NCI-H2171 (cell line): ENCODE data around the gene ADCY2.
"Not testable (repeated sequence)": the region's sequence is repeated elsewhere in the genome, so short reads cannot be mapped to it uniquely, and the experiment has no call there.

Source experiments
- DNase-seq: peaks from one replicate; lab custom pipeline; 2025; lab: John Stamatoyannopoulos, UW

The ADCY2 gene

GRCh38 chr5:7395432-7395946 lies 449 bp upstream of the ADCY2 start:
- no peak for DNase-seq

DNA sequence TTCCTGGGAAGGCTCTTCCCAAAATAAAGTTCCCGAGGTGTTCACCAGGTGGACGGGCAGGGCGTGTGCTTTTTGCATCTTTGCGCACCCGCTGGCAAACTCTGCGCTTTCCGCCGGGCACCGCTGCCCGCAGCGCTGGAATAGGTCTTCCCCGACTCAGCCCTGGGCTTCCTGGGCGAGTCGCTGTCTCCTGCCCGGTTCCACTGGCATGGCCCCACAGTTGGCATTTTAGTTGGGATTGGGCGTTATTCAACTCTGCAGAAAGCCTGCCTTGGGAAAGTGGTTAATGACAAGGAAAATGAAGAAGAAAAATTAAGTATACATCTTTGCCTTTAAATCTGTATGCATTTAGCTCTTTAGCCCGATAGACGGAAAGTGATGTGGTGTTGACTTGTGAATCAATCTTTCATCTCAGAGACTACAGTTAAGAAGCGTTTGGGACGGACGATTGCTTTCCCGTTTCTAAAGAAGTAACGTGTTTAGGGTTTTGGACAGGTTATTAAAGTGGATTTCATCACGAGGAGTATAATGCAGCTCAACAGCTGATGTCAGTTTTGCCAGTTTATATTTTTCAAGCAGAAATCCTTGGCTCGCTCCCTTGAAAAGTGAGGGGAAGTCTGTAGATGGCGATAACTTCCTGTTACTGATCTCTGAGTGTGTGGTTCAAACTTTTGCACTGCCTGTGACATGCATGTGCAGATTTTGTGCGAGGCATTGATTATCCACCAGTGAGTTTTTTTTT lies 946 bp downstream of the ADCY2 start:
- no peak for DNase-seq

DNA sequence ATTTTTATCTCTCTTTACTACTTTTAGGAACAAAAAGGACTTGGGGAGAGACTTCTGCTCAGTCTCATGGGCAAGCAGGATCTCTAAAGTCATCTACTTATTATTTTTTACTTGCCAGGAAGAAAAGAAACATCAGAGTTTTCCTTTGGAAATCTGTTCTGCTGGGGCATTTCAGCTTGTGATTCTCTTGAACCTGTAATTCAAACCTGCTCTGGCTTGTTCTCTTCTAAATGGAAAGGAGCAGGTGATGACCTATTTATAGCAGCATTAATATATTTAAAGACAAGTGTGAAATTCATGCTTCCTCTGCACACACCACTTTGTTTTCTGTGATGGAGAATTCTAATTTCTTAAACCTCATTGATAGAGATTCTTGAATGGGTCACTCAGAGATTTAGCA lies 2.0 kb downstream of the ADCY2 start:
- no peak for DNase-seq

DNA sequence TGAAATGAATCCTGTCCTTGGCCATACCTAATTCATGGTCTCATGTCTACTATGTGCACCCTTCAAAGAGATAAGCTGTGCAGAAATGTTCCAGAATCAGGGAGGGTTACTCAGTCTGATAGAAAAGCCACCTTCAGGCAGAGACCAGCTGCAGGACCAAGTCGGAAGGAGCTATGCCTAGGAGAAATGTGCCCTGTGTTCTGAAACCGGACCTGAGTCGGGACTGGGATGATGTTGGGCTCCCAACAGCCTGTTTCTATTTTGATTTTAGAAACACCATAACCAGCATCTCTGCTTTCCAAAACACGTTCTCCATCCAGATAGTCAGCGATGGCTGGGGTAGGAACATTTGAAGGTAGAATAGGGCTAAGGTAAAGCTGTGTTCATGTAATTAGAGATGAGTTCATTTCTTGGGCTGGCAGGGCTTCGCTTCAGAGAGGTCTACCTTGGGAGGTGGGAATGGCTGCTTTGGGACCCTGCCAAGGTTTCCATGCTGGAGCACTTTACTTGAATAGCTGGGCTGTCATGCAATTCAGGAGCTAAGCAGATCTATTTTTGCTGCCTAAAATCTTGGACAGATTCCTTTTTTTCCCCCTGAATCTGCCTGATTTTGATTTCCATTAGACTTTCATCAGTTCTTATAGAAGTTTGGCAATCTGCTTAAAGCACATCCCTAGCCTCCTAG lies 2.8 kb downstream of the ADCY2 start:
- no peak for DNase-seq

DNA sequence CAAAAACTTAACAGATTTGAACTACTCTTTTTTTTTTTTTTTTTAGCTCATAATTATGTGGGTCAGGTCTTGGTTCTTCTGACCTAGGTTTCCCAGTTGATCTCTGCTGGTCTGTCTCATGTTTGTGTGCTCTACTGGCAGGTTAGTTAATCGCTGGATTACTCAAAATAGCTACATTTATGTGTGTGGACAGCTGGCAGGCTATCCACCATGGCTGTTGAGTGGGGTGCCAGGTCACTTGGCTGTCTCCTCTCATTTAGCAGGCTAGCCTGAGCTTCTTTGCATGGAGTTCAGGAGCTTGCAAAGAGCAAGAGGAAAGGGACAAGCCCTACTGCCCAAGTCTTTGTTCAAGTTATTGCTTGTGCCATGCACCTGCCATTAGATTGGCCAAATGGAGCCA lies 9.3 kb downstream of the ADCY2 start:
- no peak for DNase-seq

- no peak for DNase-seq
Observed at GRCh38 chr5:7410936-7411511, 15.1 kb downstream of the ADCY2 start.

DNA sequence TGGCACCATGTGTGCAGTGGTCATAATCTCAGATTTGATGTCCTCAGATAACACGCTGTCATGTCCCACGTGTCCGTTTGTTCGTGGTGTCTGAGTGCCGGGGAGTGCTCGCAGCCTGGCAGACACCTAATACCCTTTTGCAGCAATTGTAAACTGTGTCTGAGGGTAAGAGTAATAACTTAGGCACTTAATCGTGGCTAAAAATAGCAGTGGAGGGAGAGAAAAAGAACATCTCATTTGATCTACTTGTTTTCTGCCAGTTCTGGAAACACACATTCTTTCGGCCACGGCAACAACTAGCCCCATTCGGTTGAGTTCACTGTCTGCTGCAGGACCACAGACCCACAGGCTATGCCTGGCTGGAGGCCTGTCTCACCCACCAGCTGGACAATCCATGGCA lies 16.5 kb downstream of the ADCY2 start:
- no peak for DNase-seq

- DNase-seq, result no peak
Observed at GRCh38 chr5:7415123-7415522, 19.2 kb downstream of the ADCY2 start.

GRCh38 chr5:7415587-7416535 lies 19.9 kb downstream of the ADCY2 start:
- no peak for DNase-seq

DNA sequence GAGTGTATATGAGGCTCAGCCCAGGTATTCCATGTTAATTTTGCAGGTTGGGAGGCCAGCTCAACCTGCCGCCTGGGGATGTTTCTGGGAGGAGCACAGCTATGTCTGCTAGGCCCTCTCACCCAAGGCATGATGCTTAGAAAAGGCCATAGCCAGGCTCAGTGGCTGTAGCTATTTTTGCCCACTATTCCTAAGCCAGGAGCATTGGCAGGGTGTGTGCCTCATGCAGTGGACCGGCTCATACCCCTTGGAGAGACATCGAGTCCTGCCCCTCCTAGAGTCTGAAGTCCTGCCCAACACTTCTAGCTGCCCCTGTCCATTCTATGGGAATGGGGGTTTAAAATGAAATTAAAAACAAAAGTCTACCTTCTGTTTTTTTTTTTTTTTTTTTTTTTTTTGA lies 22.3 kb downstream of the ADCY2 start:
- no peak for DNase-seq

DNA sequence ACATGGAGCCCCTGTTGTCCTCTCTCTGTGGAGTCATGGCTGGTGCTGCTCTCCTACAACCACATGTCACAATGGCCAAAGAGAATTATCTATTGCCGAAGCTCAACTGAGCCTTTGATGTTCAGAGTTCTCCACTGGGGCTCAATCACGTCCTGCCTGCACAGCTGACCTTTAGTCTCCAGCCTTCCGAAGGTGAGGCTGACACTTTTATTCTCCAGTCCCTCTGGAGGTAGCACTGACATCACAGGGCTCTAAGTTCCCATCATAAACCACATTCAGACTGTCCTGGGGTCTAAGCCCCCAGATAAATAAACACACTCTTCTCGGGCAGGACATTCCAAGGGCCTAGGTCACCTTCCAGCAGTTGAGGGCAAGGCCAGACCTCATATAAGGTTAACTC lies 23.4 kb downstream of the ADCY2 start:
- DNase-seq, result no peak

- DNase-seq, result no peak
Observed at GRCh38 chr5:7419846-7420245, 23.9 kb downstream of the ADCY2 start.

DNA sequence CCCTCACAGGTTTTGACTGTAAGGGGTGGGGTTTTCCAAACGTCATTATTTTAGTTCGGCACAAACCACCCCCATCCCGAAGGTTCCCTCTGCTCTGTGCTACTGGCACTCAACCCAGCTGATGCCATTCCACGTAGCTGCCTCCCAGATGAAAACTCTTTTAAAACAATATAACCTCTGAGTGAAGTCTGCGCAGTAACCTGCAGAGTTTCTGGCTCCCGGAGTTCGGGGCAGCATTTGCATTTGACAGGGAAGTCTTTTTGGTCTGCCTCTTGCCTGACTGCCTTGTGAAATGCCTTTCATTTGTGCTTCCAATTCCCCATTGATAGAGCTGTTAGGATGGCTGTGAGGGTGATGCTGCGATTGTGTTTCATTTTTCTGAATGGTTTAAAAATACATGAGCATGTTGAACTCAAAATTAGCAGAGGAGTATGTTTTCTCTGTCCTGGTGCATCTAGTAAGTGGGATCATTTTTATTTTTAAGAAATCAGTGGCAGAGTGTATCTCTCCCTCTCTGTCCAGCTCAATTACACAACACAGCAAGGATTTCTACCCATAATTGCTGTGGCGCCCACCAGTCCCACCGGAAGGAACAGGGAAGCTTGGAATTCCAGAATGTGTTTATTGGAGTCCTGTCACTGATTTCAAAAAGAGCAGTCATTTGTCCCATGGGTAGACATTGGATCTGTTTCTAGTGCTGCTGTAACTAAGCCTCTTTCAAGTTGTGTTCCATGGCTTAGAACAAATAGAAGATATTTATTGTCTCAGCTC lies 24.8 kb downstream of the ADCY2 start:
- DNase-seq, result no peak

- DNase-seq, result no peak
Observed at GRCh38 chr5:7422316-7423106, 26.6 kb downstream of the ADCY2 start.

DNA sequence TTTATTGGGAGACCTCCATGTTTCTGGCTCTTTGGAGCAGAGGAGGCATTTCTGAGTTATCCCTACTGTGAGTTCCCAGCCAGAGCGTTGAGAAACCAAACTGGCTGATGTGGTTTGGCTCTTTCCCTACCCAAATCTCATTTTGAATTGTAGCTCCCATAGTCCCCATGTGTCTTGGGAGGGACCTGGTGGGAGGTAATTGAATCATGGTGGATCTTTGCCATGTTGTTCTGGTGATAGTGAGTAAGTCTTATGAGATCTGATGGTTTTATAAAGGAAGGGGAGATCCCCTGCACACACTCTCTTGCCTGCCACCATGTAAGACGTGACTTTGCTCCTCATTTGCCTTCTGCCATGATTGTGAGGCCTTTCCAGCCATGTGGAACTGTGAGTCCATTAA lies 27.3 kb downstream of the ADCY2 start:
- not testable (repeated sequence) for DNase-seq

DNA sequence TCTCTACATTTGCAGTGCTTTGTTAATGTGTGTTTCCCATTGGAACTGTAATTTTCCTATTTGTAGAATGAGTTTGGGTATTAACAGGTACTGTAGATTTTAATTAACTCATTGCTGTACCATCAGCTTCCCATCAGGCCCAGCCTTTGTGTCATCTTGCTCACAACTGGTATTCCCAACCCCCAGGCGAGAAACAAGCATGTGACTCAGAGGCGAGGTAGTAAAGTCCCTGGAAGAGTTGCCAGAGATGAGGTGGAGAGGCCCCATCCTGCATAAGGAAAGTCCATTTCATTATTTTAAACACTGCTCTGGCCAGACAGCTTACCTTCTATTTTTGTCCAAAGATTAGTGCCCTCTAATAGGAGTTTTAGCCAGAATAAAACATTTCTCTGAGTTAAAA lies 29.9 kb downstream of the ADCY2 start:
- no peak for DNase-seq

GRCh38 chr5:7426284-7426683 lies 30.3 kb downstream of the ADCY2 start:
- no peak for DNase-seq

- DNase-seq, result no peak
Observed at GRCh38 chr5:7434914-7435313, 39.0 kb downstream of the ADCY2 start.

DNA sequence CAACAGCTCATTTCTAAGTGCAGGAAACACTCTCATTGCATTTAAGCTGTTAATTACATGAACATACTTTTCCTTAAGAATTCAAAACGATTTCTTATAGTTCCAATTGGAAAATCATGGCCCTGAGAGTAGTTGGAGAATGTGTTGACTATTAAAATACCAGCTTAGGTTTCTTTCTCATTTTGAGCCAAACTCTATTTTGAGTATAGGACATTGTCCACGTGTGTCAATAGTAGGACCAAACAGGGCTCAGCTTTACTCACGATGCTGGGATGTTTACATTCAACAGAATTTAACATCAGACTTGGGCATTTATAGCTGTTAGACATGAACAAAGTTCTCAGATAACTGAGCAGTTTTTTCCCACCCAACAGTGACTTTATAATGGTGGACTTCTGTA lies 39.6 kb downstream of the ADCY2 start:
- DNase-seq, result no peak

DNA sequence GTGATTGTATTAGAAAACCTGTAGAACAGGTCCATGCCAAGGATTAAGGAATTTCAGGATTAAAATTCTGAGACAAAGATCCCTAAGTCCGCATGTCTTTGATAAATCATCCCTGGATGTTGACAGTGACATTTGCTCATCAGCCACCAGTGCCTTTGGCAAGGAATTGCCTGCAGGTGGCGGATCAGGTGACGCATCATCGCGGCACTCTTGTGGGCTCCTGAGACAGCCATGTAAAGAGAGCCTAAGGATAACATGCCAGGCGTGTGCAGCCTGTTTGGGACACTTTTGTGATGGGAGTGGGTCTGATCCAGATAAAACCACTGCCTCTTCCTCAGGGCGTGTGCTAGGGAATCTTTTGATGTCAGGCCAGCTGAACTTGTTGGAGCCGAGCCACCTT lies 40.6 kb downstream of the ADCY2 start:
- no peak for DNase-seq

DNA sequence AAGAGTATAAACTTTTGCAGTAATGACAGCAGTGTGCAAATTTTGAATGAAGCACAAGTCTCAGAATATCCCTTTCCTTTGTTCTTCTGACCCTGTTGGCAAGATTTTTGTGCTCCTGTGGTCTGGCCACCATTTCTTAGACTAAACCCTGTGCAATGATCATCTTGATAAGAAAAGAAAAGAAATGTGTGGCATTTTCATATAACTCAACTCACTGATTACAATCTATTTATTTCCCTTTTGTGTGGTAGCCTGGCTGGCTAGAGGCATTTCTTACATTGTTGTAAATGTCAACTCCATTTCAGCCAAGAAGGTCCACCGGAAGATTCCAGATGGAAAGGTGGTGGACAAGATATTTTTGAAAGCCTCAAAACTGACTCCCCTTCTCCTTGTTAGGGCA lies 41.9 kb downstream of the ADCY2 start:
- no peak for DNase-seq
